Small intestine (tissue), 7 donors: ENCODE results near the gene SFRP5. TPM values are rescaled to one million over a fixed set of nuclear protein-coding genes. Genes with fewer than 3 reads are reported as not detected.

Experiments used
- DNase-seq, 2 donors: peaks; one replicate each; pipeline versions ENCODE4 v3.0.0 to v3.0.0-alpha.2; 2013
- FAIRE-seq: peaks from 2 replicates; lab custom pipeline; 2012; peaks lifted over from hg19 to GRCh38; lab: Jason Lieb, UNC
- H3K27ac ChIP-seq, 3 donors: one replicate each; pipeline ENCODE4 v1.5.1; 2013; ENCODE audit warnings: low read length in 2 of 3, mild to moderate bottlenecking in 2 of 3, control low read depth in 1 of 3, inconsistent platforms in 1 of 3, low read depth in 1 of 3, moderate library complexity in 1 of 3
- H3K27me3 ChIP-seq, 3 donors: one replicate each; pipeline ENCODE4 v1.6.1; 2013; ENCODE audit warnings: low read length in 3 of 3, inconsistent platforms in 1 of 3; ENCODE audit not compliant: control insufficient read depth in 3 of 3, insufficient read depth in 3 of 3
- H3K36me3 ChIP-seq, 3 donors: one replicate each; pipeline ENCODE4 v1.6.1; 2013; ENCODE audit warnings: low read length in 3 of 3, inconsistent platforms in 1 of 3, low read depth in 1 of 3, mild to moderate bottlenecking in 1 of 3, moderate library complexity in 1 of 3; ENCODE audit not compliant: control insufficient read depth in 3 of 3, insufficient read depth in 2 of 3
- H3K4me1 ChIP-seq, 3 donors: one replicate each; pipeline ENCODE4 v1.6.1; 2013; ENCODE audit warnings: low read length in 2 of 3, inconsistent platforms in 1 of 3, low read depth in 1 of 3, mild to moderate bottlenecking in 1 of 3, moderate library complexity in 1 of 3; ENCODE audit not compliant: control insufficient read depth in 3 of 3, insufficient read depth in 2 of 3
- H3K4me3 ChIP-seq, 3 donors: one replicate each; pipeline ENCODE4 v1.5.1; 2013; ENCODE audit warnings: low read length in 3 of 3, control low read depth in 1 of 3, inconsistent platforms in 1 of 3, low read depth in 1 of 3, mild to moderate bottlenecking in 1 of 3, moderate library complexity in 1 of 3
- H3K9me3 ChIP-seq, 2 donors: one replicate each; pipeline ENCODE4 v1.6.1; 2013; ENCODE audit warnings: low read depth in 1 of 2, low read length in 1 of 2; ENCODE audit not compliant: control insufficient read depth in 2 of 2, insufficient read depth in 1 of 2
- WGBS, 3 donors: extraction: QIAGEN DNeasy Blood & Tissue Kit; methylation state at CpG; one replicate each; pipeline ENCODE4 v1.1.7; 2013; 5-methylcytosine and 5-hydroxymethylcytosine counted together
- polyA plus RNA-seq, 4 donors: library from polyadenylated mRNA; stranded (reverse) in 3 of 4; unstranded in 1 of 4; fragments of 200-250 nt in 3 of 4; fragments of 120-200 nt in 1 of 4; gene quantifications; one replicate each; pipeline versions ENCODE4 v1.2.1 to v1.2.3, GENCODE V29; 2013
- donor health status: healthy with polysubstance abuse.
- donor health status: control.
- donor health status: control.
- donor health status: Bipolar disorder and iron deficiency.
- donor health status: healthy.

The SFRP5 gene
- polyA plus RNA-seq, 4 donors: 12.7 to 110 (median 53.8) TPM

- WGBS, 3 donors: 91 to 94% (median 93%) methylated on average over 15 of the region's 15 CpGs
- no peak overlapping the region for H3K27ac ChIP-seq
- FAIRE-seq (no peak), DNase-seq (no peak)
- peaks cover 13 to 53% (median 25%) of the 10 kb centered on the region in 3 donors for H3K36me3 ChIP-seq
- H3K9me3 ChIP-seq: no peaks in the 10 kb centered on the region
- no peaks in the 10 kb centered on the region for H3K4me1 ChIP-seq
- no peak overlapping the region for H3K4me3 ChIP-seq
- H3K27me3 ChIP-seq: no peaks in the 10 kb centered on the region
Observed at GRCh38 chr10:97744405-97745035, 27.3 kb downstream of the SFRP5 start.

DNA sequence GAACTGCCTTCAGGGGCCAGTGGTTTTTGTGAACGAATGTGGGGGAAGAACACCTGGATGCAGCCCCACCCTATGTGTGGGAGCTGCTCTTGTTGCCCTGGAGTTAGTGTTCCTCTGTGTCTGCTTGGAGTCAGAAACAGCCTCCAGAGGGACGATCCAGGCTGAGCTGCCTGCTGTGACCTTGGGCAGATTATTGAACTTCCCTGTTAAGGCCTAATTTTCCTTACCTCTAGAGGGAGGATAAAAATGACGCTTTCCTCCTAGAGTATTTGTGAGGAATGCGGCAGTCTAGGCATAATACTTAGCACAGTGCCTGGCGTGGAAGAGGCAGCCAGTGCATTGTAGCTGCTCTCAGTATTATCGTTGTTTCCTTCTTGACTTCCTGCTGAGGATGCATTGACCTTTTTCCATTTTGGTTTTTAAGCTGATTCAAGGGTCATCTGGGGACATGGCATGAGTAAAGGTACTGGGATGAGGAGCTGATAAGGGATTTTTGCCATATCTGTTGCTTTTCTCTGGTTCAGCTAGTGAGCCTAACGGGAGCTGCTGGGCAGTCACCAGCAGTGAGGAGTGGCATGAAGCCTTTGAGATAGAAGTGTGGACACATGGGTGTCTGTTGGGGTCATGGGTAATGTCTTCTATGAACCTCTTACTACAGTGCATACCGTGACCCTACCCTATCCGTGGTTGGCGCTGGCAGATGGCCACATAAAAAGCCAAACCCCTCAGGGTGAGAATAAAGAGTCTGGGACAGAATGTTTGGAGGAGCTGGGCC is 28.4 kb downstream of the SFRP5 start:
- Histone ChIP-seq H3K4me1 (peaks cover 2 to 4% (median 3%) of the 10 kb centered on the region in 3 donors), H3K36me3 (peaks cover 7 to 54% (median 22%) of the 10 kb centered on the region in 3 donors), H3K9me3 (no peaks in the 10 kb centered on the region), H3K4me3 (no peak overlapping the region), H3K27me3 (no peaks in the 10 kb centered on the region), H3K27ac (no peak overlapping the region)
- no peak for FAIRE-seq
- no peak for DNase-seq
- whole genome bisulfite sequencing, 3 donors: 73 to 78% (median 78%) methylated on average over 10 of the region's 10 CpGs

DNA sequence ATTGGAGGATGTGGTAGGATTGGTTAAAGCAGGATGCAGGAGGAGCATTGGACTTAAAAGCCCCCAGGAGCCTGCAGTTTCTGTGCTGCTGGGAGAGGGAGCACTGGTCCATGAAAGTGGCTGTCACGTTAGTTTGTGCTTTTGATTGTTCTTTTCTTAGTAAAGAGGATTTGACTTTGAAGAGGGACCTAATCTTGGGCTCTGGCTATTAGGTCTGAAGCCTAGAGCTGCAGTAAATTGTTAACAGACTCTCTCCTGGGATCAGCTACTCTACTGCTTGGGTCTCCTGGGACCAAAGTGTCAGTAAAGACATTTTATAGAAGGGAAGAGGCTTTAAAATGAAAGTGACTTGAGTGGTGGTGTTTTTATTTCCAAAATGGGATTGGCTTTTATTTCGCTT is 31.2 kb downstream of the SFRP5 start:
- H3K27me3 ChIP-seq: no peaks in the 10 kb centered on the region
- peaks cover 0 to 5% of the 10 kb centered on the region in 2 donors for H3K9me3 ChIP-seq
- peaks cover 5 to 11% (median 11%) of the 10 kb centered on the region in 3 donors for H3K4me1 ChIP-seq
- H3K4me3 ChIP-seq: no peak overlapping the region
- no peak for FAIRE-seq
- no peak for DNase-seq
- 89 to 94% (median 93%) methylated on average over 2 of the region's 2 CpGs for WGBS, 3 donors
- H3K27ac ChIP-seq: no peak overlapping the region
- H3K36me3 ChIP-seq: peaks cover 5 to 41% (median 12%) of the 10 kb centered on the region in 3 donors

DNA sequence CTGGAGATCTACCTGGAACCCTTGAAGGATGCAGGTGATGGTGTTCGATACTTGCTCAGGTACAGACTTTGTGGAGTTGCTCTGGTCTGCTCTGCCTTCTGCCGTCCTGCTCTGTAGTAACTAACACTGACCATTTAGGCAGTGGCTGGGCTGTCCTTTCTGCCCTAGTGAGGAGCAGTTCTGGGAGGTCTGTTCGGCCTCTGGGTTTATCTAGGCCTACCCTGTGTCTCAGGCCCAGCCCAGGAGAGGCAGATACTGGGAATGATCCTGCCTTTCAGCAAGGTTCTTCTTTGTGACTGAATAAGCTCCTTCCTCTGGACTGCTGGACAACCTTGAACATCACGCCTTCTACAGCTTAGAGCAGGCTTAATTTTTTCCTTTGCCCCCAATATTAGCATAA is 33.2 kb downstream of the SFRP5 start:
- Histone ChIP-seq H3K27ac (no peak overlapping the region), H3K9me3 (peaks cover 0 to 5% of the 10 kb centered on the region in 2 donors), H3K4me1 (peaks cover 5 to 11% (median 11%) of the 10 kb centered on the region in 3 donors), H3K36me3 (peaks cover 0 to 26% (median 6%) of the 10 kb centered on the region in 3 donors), H3K4me3 (peak overlapping the region in 1 of 3 donors; percentile 88), H3K27me3 (no peaks in the 10 kb centered on the region)
- DNase-seq (no peak), FAIRE-seq (no peak)
- WGBS, 3 donors: 89 to 100% (median 95%) methylated on average over 4 of the region's 4 CpGs

- Histone ChIP-seq H3K27ac (peak overlapping the region in 1 of 3 donors; percentile 99), H3K9me3 (peaks cover 0 to 5% of the 10 kb centered on the region in 2 donors), H3K36me3 (peaks cover 0 to 18% (median 5%) of the 10 kb centered on the region in 3 donors), H3K4me3 (peak overlapping the region; percentile 88 to 99 (median 98)), H3K4me1 (peaks cover 5 to 11% (median 11%) of the 10 kb centered on the region in 3 donors), H3K27me3 (no peaks in the 10 kb centered on the region)
- 32 to 42% (median 42%) methylated on average over 14 of the region's 14 CpGs for WGBS, 3 donors
- DNase-seq (no peak), FAIRE-seq (no peak)
Observed at GRCh38 chr10:97737770-97738265, 34.0 kb downstream of the SFRP5 start.

GRCh38 chr10:97736902-97737769 is 34.7 kb downstream of the SFRP5 start, which contains the start of gene ZFYVE27:
Gene ZFYVE27 (plus strand): TSS chr10:97737128. CDS start chr10:97738478, 1,350 bp downstream.
- FAIRE-seq (no peak), DNase-seq (peak; percentile 95 to 98)
- peak within 1 kb of the TSS; percentile 95 to 99 (median 97) for H3K27ac ChIP-seq
- peaks cover 0 to 15% (median 4%) of the 10 kb centered on the region in 3 donors for H3K36me3 ChIP-seq
- 0% methylated on average over 65 to 72 of the region's 72 CpGs for WGBS, 3 donors
- peaks cover 0 to 5% of the 10 kb centered on the region in 2 donors for H3K9me3 ChIP-seq
- H3K4me3 ChIP-seq: peak within 1 kb of the TSS; percentile 88 to 99 (median 98)
- H3K27me3 ChIP-seq: no peaks in the 10 kb centered on the region
- H3K4me1 ChIP-seq: peaks cover 5 to 11% (median 11%) of the 10 kb centered on the region in 3 donors

- Histone ChIP-seq H3K4me3 (peak overlapping the region in 1 of 3 donors; percentile 88), H3K27me3 (no peaks in the 10 kb centered on the region), H3K9me3 (peaks cover 0 to 5% of the 10 kb centered on the region in 2 donors), H3K27ac (peak overlapping the region in 1 of 3 donors; percentile 99), H3K36me3 (peaks cover 0 to 11% (median 4%) of the 10 kb centered on the region in 3 donors), H3K4me1 (peaks cover 5 to 11% (median 11%) of the 10 kb centered on the region in 3 donors)
- DNase-seq (no peak), FAIRE-seq (no peak)
- 67 to 74% (median 71%) methylated on average over 13 of the region's 13 CpGs for WGBS, 3 donors
Observed at GRCh38 chr10:97736403-97736901, 35.3 kb downstream of the SFRP5 start.
